Liver (tissue), 9 donors: ENCODE data around the gene MAPT. TPM values are rescaled to one million over a fixed set of nuclear protein-coding genes. Genes with fewer than 3 reads are reported as not detected.

Source experiments
- DNase-seq: peaks from one replicate; pipeline ENCODE4 v3.0.0-alpha.2; 2017; ENCODE audit warnings: low spot score
- H3K27ac ChIP-seq, 2 donors: one replicate each; pipeline ENCODE4 v1.7.0; 2013; ENCODE audit warnings: inconsistent platforms in 2 of 2, low read length in 2 of 2, control low read depth in 1 of 2, low read depth in 1 of 2, mild to moderate bottlenecking in 1 of 2
- H3K27me3 ChIP-seq, 4 donors: one replicate each; pipeline versions ENCODE4 v1.6.1 to v1.7.0; 2013; ENCODE audit warnings: low read length in 3 of 4, inconsistent platforms in 1 of 4, mild to moderate bottlenecking in 1 of 4, moderate library complexity in 1 of 4; ENCODE audit not compliant: control insufficient read depth in 4 of 4, insufficient read depth in 4 of 4
- H3K36me3 ChIP-seq, 4 donors: one replicate each; pipeline versions ENCODE4 v1.6.1 to v1.7.0; 2013; ENCODE audit warnings: low read length in 3 of 4, mild to moderate bottlenecking in 3 of 4, low read depth in 1 of 4, moderate library complexity in 1 of 4; ENCODE audit not compliant: control insufficient read depth in 4 of 4, insufficient read depth in 3 of 4
- H3K4me1 ChIP-seq, 4 donors: one replicate each; pipeline versions ENCODE4 v1.6.1 to v1.7.0; 2013; ENCODE audit warnings: low read length in 3 of 4, mild to moderate bottlenecking in 3 of 4, moderate library complexity in 1 of 4; ENCODE audit not compliant: control insufficient read depth in 4 of 4, insufficient read depth in 4 of 4
- H3K4me3 ChIP-seq, 3 donors: one replicate each; pipeline versions ENCODE4 v1.6.1 to v1.7.0; 2013; ENCODE audit warnings: low read length in 3 of 3, control low read depth in 1 of 3, low read depth in 1 of 3, mild to moderate bottlenecking in 1 of 3
- H3K9ac ChIP-seq, 2 donors: one replicate each; pipeline ENCODE4 v1.7.0; 2013; ENCODE audit warnings: low read length in 2 of 2, mild to moderate bottlenecking in 2 of 2, moderate library complexity in 2 of 2, control low read depth in 1 of 2, low read depth in 1 of 2
- H3K9me3 ChIP-seq, 4 donors: one replicate each; pipeline versions ENCODE4 v1.6.1 to v1.7.0; 2013; ENCODE audit warnings: low read length in 3 of 4; ENCODE audit not compliant: control insufficient read depth in 4 of 4
- ATF3 ChIP-seq: IDR thresholded peaks from 2 replicates; pipeline ENCODE4 v1.6.1; 2016; ENCODE audit warnings: antibody characterized with exemption
- EGR1 ChIP-seq, 2 donors: IDR thresholded peaks; 2 replicates each; pipeline ENCODE4 v1.6.1; 2016 to 2018; ENCODE audit warnings: antibody characterized with exemption in 2 of 2, low read depth in 2 of 2
- FOXA1 ChIP-seq: IDR thresholded peaks from 2 replicates; pipeline ENCODE4 v1.6.1; 2016; ENCODE audit warnings: antibody characterized with exemption
- FOXA2 ChIP-seq: IDR thresholded peaks from 2 replicates; pipeline ENCODE4 v1.6.1; 2016; ENCODE audit warnings: antibody characterized with exemption
- GABPA ChIP-seq, 2 donors: IDR thresholded peaks in 1 of 2; conservative IDR thresholded peaks in 1 of 2; 2 replicates each; pipeline ENCODE4 v1.6.1; 2016; ENCODE audit warnings: antibody characterized with exemption in 2 of 2, mild to moderate bottlenecking in 1 of 2, moderate library complexity in 1 of 2
- HNF4A ChIP-seq, 2 donors: conservative IDR thresholded peaks; 2 replicates each; pipeline ENCODE4 v1.6.1; 2016; ENCODE audit warnings: antibody characterized with exemption in 2 of 2, mild to moderate bottlenecking in 2 of 2
- HNF4G ChIP-seq: IDR thresholded peaks from 2 replicates; pipeline ENCODE4 v1.6.1; 2016; ENCODE audit warnings: antibody characterized with exemption
- JUND ChIP-seq, 2 donors: IDR thresholded peaks; 2 replicates each; pipeline ENCODE4 v1.6.1; 2016; ENCODE audit warnings: antibody characterized with exemption in 2 of 2
- NR2F2 ChIP-seq: IDR thresholded peaks from 2 replicates; pipeline ENCODE4 v1.6.1; 2016; ENCODE audit warnings: antibody characterized with exemption
- RAD21 ChIP-seq, 2 donors: IDR thresholded peaks; 2 replicates each; pipeline ENCODE4 v1.6.1; 2016; ENCODE audit warnings: antibody characterized with exemption in 2 of 2, mild to moderate bottlenecking in 2 of 2
- REST ChIP-seq: IDR thresholded peaks from 2 replicates; pipeline ENCODE4 v1.6.1; 2016; ENCODE audit warnings: antibody characterized with exemption, mild to moderate bottlenecking
- RXRA ChIP-seq, 2 donors: IDR thresholded peaks; 2 replicates each; pipeline ENCODE4 v1.6.1; 2017 to 2018; ENCODE audit warnings: antibody characterized with exemption in 2 of 2, mild to moderate bottlenecking in 1 of 2
- SP1 ChIP-seq: IDR thresholded peaks from 2 replicates; pipeline ENCODE4 v1.6.1; 2018; ENCODE audit warnings: antibody characterized with exemption, mild to moderate bottlenecking
- TAF1 ChIP-seq: conservative IDR thresholded peaks from 2 replicates; pipeline ENCODE4 v1.6.1; 2016; ENCODE audit warnings: antibody characterized with exemption, mild to moderate bottlenecking
- YY1 ChIP-seq: IDR thresholded peaks from 2 replicates; pipeline ENCODE4 v1.6.1; 2016; ENCODE audit warnings: antibody characterized with exemption, mild to moderate bottlenecking
- WGBS: extraction: QIAGEN DNeasy Blood & Tissue Kit; methylation state at CpG from one replicate; pipeline ENCODE4 v1.1.7; 2013; 5-methylcytosine and 5-hydroxymethylcytosine counted together
- polyA plus RNA-seq, 2 donors: library from polyadenylated mRNA; stranded (reverse) in 1 of 2; unstranded in 1 of 2; fragments of 200-250 nt in 1 of 2; fragments of >200 nt in 1 of 2; fragmentation: Nextera tagmentation in 1 of 2; extraction: Ambion mirVana in 1 of 2; gene quantifications; one replicate each; pipeline versions ENCODE4 v1.2.1 to v1.2.3, GENCODE V29; 2013 to 2015
- total RNA-seq, 2 donors: library from RNA; depleted of rRNA; stranded (reverse); fragments of >200 nt; gene quantifications; one replicate each; pipeline ENCODE4 v1.2.3, GENCODE V29; 2014
- TF ChIP-seq, protein P1 (sequence below): fragments of 150-350 bp; IDR thresholded peaks from 2 replicates; pipeline ENCODE4 v1.5.1; 2017; ENCODE audit warnings: improper control_type of control experiment, low read depth, low read length; ENCODE audit not compliant: missing input control
- TF ChIP-seq, protein P2 (sequence below): IDR thresholded peaks from 2 replicates; pipeline ENCODE4 v1.6.1; 2016; ENCODE audit warnings: antibody characterized with exemption
- donor health status: healthy.
- donor health status: healthy.
- donor health status: healthy.
- donor health status: healthy.
- donor health status: healthy.

Gene MAPT
- total and polyA plus RNA-seq, 4 donors: 0.05 to 0.67 (median 0.27) TPM

DNA sequence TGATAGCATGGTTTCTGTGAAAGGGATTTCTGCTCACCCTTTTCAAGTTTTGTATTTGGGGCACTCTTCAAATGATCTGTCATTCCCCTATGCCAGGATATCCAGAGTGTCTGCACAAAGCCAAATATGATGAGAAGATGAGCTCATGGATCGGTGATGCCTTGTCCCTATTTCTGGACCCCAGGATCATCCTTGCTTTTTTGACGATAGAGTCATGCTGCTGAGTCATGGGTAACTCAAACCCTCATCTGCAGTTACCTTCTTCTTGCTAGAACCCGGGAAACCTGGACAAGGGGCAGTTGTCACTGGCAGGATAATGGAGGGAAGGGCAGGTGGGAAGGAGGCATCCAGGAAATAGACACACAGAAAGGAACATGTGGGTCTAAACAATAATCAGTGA, 17.8 kb upstream of the MAPT start:
- Histone ChIP-seq H3K4me1 (no peaks in the 10 kb centered on the region), H3K9ac (no peak overlapping the region), H3K27me3 (peaks cover 0 to 3% (median 0%) of the 10 kb centered on the region in 4 donors), H3K9me3 (no peaks in the 10 kb centered on the region), H3K4me3 (no peak overlapping the region), H3K27ac (no peak overlapping the region), H3K36me3 (no peaks in the 10 kb centered on the region)
- 77% methylated on average over 3 of the region's 3 CpGs for WGBS
- DNase-seq: no peak
- no peak for TF ChIP-seq EGR1 (IDR thresholded peaks at IDR 0.05; ENCODE audit: low read depth in 2 of 2)
- no peak for TF ChIP-seq YY1
- TF ChIP-seq, protein P1, sequence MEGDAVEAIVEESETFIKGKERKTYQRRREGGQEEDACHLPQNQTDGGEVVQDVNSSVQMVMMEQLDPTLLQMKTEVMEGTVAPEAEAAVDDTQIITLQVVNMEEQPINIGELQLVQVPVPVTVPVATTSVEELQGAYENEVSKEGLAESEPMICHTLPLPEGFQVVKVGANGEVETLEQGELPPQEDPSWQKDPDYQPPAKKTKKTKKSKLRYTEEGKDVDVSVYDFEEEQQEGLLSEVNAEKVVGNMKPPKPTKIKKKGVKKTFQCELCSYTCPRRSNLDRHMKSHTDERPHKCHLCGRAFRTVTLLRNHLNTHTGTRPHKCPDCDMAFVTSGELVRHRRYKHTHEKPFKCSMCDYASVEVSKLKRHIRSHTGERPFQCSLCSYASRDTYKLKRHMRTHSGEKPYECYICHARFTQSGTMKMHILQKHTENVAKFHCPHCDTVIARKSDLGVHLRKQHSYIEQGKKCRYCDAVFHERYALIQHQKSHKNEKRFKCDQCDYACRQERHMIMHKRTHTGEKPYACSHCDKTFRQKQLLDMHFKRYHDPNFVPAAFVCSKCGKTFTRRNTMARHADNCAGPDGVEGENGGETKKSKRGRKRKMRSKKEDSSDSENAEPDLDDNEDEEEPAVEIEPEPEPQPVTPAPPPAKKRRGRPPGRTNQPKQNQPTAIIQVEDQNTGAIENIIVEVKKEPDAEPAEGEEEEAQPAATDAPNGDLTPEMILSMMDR: no peak
- no peak for TF ChIP-seq TAF1
- TF ChIP-seq ATF3: no peak
- TF ChIP-seq FOXA1: no peak
- TF ChIP-seq RAD21 (IDR thresholded peaks at IDR 0.05): no peak
- TF ChIP-seq FOXA2: no peak
- TF ChIP-seq REST: no peak
- no peak for TF ChIP-seq SP1
- TF ChIP-seq HNF4G: no peak
- TF ChIP-seq, protein P2, sequence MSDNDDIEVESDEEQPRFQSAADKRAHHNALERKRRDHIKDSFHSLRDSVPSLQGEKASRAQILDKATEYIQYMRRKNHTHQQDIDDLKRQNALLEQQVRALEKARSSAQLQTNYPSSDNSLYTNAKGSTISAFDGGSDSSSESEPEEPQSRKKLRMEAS: no peak

DNA sequence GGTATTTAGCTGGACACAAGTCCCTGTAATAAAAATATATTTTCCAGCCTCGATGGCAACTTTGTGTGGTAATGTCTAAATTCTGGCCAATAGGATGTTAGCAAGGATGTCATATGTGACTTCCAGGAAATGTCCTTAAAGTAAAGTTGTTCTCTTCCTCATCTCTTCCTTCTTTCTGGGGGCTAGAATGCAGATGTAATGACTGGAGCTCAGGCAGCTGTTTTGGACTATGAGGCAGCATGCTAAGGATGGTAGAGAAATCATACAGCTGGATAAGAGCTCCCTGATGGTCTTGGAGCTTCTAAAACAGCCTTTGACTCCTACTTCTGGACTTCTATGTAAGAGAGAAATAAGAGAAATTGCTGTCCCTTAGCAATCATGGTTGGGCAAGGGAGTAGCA, 16.9 kb upstream of the MAPT start:
- no peaks in the 10 kb centered on the region for H3K4me1 ChIP-seq
- no peak for DNase-seq
- no peaks in the 10 kb centered on the region for H3K27me3 ChIP-seq
- no peaks in the 10 kb centered on the region for H3K36me3 ChIP-seq
- H3K27ac ChIP-seq: no peak overlapping the region
- WGBS: 66% methylated on average over 1 of the region's 1 CpG
- no peaks in the 10 kb centered on the region for H3K9me3 ChIP-seq
- H3K4me3 ChIP-seq: no peak overlapping the region
- no peak overlapping the region for H3K9ac ChIP-seq
- TF ChIP-seq HNF4A (conservative IDR thresholded peaks at IDR 0.05) (no peak), EGR1 (IDR thresholded peaks at IDR 0.05; ENCODE audit: low read depth in 2 of 2) (no peak), FOXA2 (no peak), RAD21 (IDR thresholded peaks at IDR 0.05) (no peak), SP1 (no peak), YY1 (no peak), NR2F2 (no peak), GABPA (IDR thresholded peaks at IDR 0.05 in 1 of 2, conservative IDR thresholded peaks at IDR 0.05 in 1 of 2) (no peak), FOXA1 (no peak), RXRA (IDR thresholded peaks at IDR 0.05) (no peak), JUND (IDR thresholded peaks at IDR 0.05) (no peak), HNF4G (no peak), TAF1 (no peak), REST (no peak), ATF3 (no peak)
- TF ChIP-seq, protein P1: no peak
- TF ChIP-seq, protein P2: no peak
